Memory B cell (primary cell): Measurements from ENCODE around the gene TNFSF10.

Source experiments
- ATAC-seq: fragments of 150-1000 bp; cut with Tn5 transposase; 2 replicates; pipeline ENCODE4 v1.10.0; 2021; ENCODE audit warnings: low read depth, mild to moderate bottlenecking, moderate library complexity
- DNase-seq, 2 donors: peaks; one replicate each; pipeline ENCODE4 v3.0.0; 2022; ENCODE audit warnings: low spot score in 2 of 2
- H3K27ac Mint-ChIP-seq: one replicate; pipeline ENCODE4 v1.8.0; 2022; ENCODE audit warnings: mild to moderate bottlenecking, moderate library complexity, mixed read lengths
- H3K27me3 Mint-ChIP-seq: one replicate; pipeline ENCODE4 v1.8.0; 2022; ENCODE audit warnings: mixed read lengths
- H3K36me3 Mint-ChIP-seq: one replicate; pipeline ENCODE4 v1.8.0; 2022; ENCODE audit warnings: mild to moderate bottlenecking, mixed read lengths
- H3K4me1 Mint-ChIP-seq: one replicate; pipeline ENCODE4 v1.8.0; 2022; ENCODE audit warnings: mixed read lengths
- H3K4me3 Mint-ChIP-seq: one replicate; pipeline ENCODE4 v1.8.0; 2022; ENCODE audit warnings: mild to moderate bottlenecking, moderate library complexity, mixed read lengths
- H3K9me3 Mint-ChIP-seq: one replicate; pipeline ENCODE4 v1.8.0; 2022; ENCODE audit warnings: mixed read lengths

The TNFSF10 gene

DNA sequence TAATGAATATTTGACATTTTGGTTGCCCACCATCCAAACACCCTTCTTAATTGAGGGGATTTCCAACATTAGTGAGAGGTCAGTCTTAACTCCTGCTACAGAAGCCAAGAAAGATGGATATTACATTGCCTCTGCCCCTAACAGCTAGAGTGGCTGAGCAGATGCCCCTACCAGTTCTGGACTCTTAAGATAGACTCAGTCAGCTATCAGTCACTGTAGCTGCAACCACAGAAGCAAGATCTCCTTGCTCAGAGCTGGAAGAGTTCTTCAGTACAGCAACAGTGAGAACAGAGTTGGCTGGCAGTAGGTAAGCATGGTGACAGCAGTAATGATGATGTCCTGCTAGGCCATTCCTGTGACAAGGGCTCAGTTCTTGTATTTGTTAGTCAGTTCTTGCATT is 29.4 kb upstream of the TNFSF10 start:
- H3K4me3 Mint-ChIP-seq: no peak overlapping the region
- no peak for ATAC-seq

DNA sequence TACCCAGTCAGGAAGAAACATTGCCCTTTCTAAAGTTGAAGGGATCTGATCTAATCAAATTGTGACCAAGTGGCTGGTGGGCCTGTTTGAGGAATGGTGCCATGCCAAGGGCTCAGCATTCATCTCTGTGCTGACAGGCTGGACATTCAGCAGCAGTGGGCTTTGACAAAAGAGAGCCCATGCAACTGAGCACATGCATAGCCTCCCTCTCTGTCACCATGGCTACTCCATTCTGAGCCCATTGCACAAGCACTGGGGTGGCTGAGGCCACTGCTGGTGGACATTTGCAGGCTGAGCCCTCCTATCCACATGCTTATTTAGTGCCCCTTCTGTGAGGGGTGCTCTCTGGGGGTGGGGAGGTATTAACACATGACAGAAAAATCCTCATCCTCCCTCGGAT is 28.6 kb upstream of the TNFSF10 start:
- Mint-ChIP-seq H3K27ac (no peak overlapping the region), H3K36me3 (no peaks in the 10 kb centered on the region), H3K27me3 (no peaks in the 10 kb centered on the region), H3K9me3 (no peaks in the 10 kb centered on the region), H3K4me3 (no peak overlapping the region), H3K4me1 (no peaks in the 10 kb centered on the region)
- ATAC-seq: no peak
- no peak for DNase-seq

More for the DNA sequence above, 29.4 kb upstream of the TNFSF10 start:
- Mint-ChIP-seq H3K27me3 (no peaks in the 10 kb centered on the region), H3K4me1 (no peaks in the 10 kb centered on the region), H3K27ac (no peak overlapping the region), H3K36me3 (no peaks in the 10 kb centered on the region), H3K9me3 (no peaks in the 10 kb centered on the region)
- no peak for DNase-seq

DNA sequence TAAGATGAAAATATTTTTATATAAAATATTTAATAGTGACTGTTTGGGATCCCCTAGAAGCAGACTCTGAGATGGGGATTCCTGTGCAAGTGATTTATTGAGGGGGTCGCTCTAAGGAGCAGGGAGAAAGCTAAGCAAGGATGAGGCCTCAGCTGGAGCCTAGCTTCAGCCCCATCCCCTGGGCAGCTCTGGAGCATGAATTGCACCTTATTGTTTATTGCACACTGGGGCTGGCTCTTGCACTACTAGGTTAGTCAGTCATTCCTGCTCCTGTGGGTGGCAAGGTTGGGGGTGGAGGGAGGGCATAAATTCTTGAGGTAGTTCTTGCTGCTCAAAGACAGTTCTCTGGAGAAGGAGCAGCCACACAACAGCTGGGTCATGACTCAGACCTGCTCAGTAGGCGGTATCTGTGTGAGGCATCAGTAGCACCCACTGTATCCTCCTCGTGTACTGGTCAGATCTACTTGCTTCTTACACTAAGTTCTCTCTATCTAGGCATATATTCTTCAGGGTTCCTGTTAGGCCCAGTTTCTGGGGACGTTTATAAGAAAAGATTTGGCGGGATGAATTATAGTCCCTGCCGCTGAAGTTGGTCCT is 27.2 kb upstream of the TNFSF10 start:
- Mint-ChIP-seq H3K9me3 (no peaks in the 10 kb centered on the region), H3K27me3 (no peaks in the 10 kb centered on the region), H3K36me3 (no peaks in the 10 kb centered on the region), H3K4me3 (no peak overlapping the region), H3K27ac (no peak overlapping the region), H3K4me1 (peaks cover 5% of the 10 kb centered on the region)
- ATAC-seq (no peak), DNase-seq (no peak)

DNA sequence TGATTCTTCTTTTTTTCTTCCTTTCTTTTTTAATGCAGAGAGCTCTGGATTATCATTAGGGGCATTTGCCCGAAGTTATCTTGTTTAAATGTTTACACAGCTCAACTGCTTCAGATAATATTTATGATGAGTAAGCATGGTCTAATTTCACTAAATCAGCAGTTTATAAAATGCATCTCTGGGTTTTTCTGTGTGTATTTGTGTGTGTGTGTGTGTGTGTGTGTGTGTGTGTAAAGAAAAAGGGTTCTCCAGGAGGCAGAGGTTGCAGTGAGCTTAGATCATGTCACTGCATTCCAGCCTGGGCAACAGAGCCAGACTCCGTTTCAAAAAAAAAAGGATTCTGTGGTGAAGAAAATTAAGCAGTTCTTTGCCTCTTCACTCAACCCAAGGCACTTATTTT is 25.9 kb upstream of the TNFSF10 start:
- no peaks in the 10 kb centered on the region for H3K36me3 Mint-ChIP-seq
- no peak for ATAC-seq
- H3K4me1 Mint-ChIP-seq: peaks cover 7% of the 10 kb centered on the region

DNA sequence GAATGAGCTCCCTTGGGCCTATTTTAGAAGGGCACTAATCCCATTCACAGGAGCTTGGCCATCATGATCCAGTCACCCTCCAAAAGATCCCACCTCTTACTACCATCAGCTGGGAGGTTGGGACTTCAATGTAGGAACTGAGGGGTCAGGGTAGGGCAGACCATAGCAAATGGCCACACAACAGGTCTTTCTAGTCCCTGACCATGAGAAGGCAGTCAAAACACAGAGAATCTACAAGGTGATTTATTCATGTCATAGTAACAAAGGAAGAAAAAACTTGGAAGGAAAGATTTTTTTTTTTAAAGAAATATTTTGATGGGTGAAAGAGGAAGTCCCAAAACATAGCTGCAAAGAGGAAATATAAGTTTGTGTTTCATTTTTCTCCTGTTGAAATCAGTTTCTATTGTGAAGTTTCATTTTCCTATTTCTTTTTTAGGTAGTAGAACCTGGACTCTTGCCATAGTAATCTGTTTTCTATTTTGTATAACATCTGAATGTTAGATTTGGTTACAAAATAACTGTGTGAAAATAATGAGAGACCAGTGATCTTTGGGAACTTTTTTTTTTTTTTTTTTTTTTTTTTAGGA is 23.5 kb upstream of the TNFSF10 start:
- Mint-ChIP-seq H3K4me1 (peaks cover 8% of the 10 kb centered on the region), H3K4me3 (peak overlapping the region; percentile 39), H3K36me3 (no peaks in the 10 kb centered on the region), H3K9me3 (no peaks in the 10 kb centered on the region), H3K27me3 (no peaks in the 10 kb centered on the region), H3K27ac (peak overlapping the region; percentile 73)
- peak; percentile 81 for ATAC-seq
- DNase-seq: no peak

More for the DNA sequence above, 25.9 kb upstream of the TNFSF10 start:
- no peak for DNase-seq
- Mint-ChIP-seq H3K27ac (no peak overlapping the region), H3K9me3 (no peaks in the 10 kb centered on the region), H3K27me3 (no peaks in the 10 kb centered on the region), H3K4me3 (no peak overlapping the region)

DNA sequence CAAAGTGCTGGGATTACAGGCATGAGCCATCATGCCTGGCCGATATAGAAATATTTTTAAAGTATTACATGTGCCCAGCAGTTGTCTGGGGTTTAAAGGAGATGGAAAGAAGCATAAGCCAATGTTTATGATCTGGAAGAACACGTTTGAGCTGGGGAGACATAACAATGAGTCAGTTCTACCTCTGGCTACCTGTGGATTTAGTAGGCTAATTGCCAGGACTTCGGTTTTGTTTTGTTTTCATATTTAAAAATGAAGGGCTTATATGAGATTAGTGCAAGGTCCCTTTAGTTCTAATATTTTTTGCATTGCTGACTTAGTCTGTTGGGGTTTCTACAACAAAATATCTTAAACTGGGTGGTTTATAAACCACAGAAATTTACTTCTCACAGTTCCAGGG is 22.9 kb upstream of the TNFSF10 start:
- ATAC-seq (no peak), DNase-seq (no peak)
- no peaks in the 10 kb centered on the region for H3K27me3 Mint-ChIP-seq
- H3K9me3 Mint-ChIP-seq: no peaks in the 10 kb centered on the region
- no peak overlapping the region for H3K4me3 Mint-ChIP-seq
- H3K36me3 Mint-ChIP-seq: no peaks in the 10 kb centered on the region
- H3K4me1 Mint-ChIP-seq: peaks cover 8% of the 10 kb centered on the region
- H3K27ac Mint-ChIP-seq: no peak overlapping the region

DNA sequence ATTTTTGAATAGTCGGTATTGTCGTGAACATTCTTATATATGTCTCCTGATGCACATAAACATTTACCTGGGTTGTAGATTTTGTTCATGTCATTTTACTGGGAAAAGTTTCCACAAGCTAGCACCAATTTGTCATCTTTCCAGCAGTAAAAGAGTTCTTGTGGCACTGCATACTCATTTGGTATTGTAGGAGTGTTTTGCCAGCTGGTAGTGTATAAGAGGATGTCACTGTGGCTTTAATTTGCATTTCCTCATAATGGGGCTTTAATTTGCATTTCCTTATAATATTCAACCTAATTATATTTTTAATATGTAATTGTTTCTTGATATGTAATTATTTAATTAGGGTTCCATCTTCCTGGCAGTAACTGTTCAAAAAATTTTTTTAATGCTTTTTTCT is 21.2 kb upstream of the TNFSF10 start:
- H3K27me3 Mint-ChIP-seq: no peaks in the 10 kb centered on the region
- H3K4me1 Mint-ChIP-seq: peaks cover 8% of the 10 kb centered on the region
- DNase-seq (no peak), ATAC-seq (peak; percentile 55)
- no peaks in the 10 kb centered on the region for H3K36me3 Mint-ChIP-seq
- H3K9me3 Mint-ChIP-seq: no peaks in the 10 kb centered on the region
- H3K27ac Mint-ChIP-seq: no peak overlapping the region
- no peak overlapping the region for H3K4me3 Mint-ChIP-seq

DNA sequence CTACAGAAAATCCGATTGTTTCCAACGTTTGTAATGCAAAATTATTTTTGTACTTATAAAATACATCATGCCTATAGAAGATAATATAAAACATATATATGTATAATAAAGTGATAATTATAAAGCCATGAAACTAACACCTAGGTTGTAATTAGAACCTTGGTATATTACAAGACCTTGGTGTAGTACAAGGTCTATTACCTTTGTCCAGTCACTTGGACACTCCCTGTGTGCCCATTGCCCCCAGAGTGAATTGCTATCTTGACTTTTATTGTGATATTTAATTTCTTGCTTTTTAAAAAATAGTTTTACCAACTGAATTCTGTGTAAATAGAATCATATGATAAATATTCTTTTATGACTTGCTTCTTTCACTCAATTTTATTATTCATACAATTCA is 20.7 kb upstream of the TNFSF10 start:
- no peak for ATAC-seq
- Mint-ChIP-seq H3K27me3 (no peaks in the 10 kb centered on the region), H3K4me3 (no peak overlapping the region), H3K9me3 (no peaks in the 10 kb centered on the region), H3K36me3 (no peaks in the 10 kb centered on the region), H3K27ac (no peak overlapping the region), H3K4me1 (peaks cover 8% of the 10 kb centered on the region)
- DNase-seq: no peak

DNA sequence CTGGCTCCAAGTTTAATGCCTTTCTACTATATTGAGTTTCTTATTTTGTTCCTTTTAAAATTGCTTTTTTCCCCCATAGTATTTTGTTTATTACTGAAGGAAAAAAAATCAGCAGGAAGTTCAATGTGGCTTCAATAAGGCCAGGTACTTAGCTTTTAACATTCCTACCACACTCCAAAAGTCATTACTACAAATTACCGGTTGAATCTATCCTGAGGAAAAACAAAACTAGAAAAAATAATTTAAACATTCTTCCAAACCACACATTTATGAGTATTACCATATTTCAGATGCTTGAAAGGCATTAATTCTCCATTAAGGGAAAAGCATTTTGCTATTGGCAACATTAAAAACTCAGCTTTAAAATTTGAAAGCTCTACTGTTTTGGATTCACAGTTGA is 20.2 kb upstream of the TNFSF10 start:
- ATAC-seq: no peak
- Mint-ChIP-seq H3K27ac (no peak overlapping the region), H3K4me1 (peaks cover 8% of the 10 kb centered on the region), H3K4me3 (no peak overlapping the region), H3K27me3 (no peaks in the 10 kb centered on the region), H3K9me3 (no peaks in the 10 kb centered on the region), H3K36me3 (no peaks in the 10 kb centered on the region)
- no peak for DNase-seq

DNA sequence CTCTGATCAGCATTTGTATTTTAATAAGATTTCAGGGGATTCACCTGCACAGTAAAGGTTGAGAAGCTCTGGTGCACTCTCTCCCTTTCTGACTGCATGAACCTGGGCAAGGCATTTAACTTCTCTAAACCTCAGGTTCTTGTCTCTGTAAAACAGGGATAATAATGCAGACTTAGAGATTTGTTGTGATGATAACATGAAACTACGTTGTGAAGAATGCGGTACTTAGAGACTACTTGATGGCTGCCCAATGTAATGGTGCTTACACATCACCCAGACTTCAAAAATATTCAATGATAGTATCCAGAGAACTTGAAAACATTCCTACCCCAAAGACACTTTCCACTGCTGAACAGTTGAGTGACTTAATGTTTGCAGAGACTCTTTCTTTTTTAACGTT is 19.8 kb upstream of the TNFSF10 start:
- H3K27ac Mint-ChIP-seq: no peak overlapping the region
- H3K9me3 Mint-ChIP-seq: no peaks in the 10 kb centered on the region
- peaks cover 8% of the 10 kb centered on the region for H3K4me1 Mint-ChIP-seq
- ATAC-seq: no peak
- no peaks in the 10 kb centered on the region for H3K36me3 Mint-ChIP-seq
- H3K27me3 Mint-ChIP-seq: no peaks in the 10 kb centered on the region
- DNase-seq: no peak
- H3K4me3 Mint-ChIP-seq: no peak overlapping the region

DNA sequence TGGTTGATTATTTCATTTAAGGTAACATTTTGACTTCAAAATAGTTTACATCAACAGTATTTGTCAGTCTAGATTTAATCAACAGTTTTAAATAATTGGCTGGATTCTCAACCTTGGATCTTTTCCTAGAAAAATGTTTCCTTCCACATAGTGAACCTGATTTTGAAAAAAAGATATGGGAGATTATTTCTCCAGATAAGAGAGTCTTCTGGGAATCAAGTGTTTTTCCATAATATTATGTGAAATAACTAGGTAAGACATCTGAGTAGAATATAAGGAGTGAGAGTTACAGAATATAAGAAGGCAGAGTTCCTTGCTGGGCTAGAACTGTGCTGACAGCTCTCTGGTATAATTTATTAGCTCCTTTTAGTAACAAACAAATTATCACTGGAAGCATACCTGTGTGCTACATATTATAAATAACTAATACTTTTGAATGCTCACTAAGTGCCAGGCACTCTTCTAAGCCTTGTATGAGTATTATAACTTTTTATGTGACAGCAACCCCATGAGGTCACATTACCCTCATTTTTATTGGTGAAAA is 18.8 kb upstream of the TNFSF10 start:
- Mint-ChIP-seq H3K4me3 (no peak overlapping the region), H3K4me1 (peaks cover 10% of the 10 kb centered on the region), H3K36me3 (no peaks in the 10 kb centered on the region), H3K9me3 (no peaks in the 10 kb centered on the region), H3K27me3 (no peaks in the 10 kb centered on the region), H3K27ac (no peak overlapping the region)
- DNase-seq: no peak
- no peak for ATAC-seq

DNA sequence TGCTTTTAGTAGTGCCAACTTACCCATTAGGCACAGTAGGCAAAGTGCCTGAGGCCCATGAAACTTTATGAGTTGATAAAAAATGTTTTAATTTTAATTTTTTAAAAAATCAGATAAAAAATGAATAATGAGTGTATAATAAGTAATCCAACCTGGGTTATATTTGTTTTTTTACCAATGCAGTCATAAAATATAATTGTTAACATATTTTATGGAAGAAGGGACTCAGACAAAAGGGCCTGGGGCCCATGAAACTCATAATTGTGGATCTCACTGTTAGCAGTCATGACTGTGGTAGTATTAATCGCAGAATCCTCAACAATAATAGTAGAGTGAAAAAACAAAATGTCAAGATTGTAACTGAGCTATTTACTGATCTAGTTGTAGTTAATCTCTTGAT is 16.8 kb upstream of the TNFSF10 start:
- DNase-seq (no peak), ATAC-seq (no peak)
- peaks cover 16% of the 10 kb centered on the region for H3K4me1 Mint-ChIP-seq
- no peak overlapping the region for H3K4me3 Mint-ChIP-seq
- no peak overlapping the region for H3K27ac Mint-ChIP-seq
- H3K27me3 Mint-ChIP-seq: no peaks in the 10 kb centered on the region
- H3K9me3 Mint-ChIP-seq: peaks cover 3% of the 10 kb centered on the region
- peaks cover 3% of the 10 kb centered on the region for H3K36me3 Mint-ChIP-seq

DNA sequence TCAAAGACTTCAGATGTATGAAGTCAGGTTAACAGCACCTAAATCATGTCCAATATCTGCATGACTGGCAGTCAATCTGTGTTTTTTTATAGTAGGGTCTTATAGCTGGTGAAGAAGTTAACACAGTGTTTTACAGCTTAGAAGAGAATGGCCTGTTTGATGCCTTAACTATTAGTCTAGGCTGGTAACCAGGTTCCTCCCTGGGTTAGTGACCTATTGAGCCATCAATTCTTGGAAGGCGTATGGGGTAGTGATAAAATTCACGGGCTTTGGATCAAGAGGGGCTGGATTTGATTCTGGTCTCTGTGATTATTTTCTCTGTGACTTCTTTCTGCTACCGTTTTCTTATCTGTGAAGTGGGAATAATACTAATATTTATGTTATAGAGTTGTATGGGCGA is 16.0 kb upstream of the TNFSF10 start:
- H3K27me3 Mint-ChIP-seq: no peaks in the 10 kb centered on the region
- peaks cover 3% of the 10 kb centered on the region for H3K9me3 Mint-ChIP-seq
- no peak for DNase-seq
- ATAC-seq: no peak
- no peak overlapping the region for H3K4me3 Mint-ChIP-seq
- peaks cover 15% of the 10 kb centered on the region for H3K4me1 Mint-ChIP-seq
- H3K36me3 Mint-ChIP-seq: peaks cover 3% of the 10 kb centered on the region
- H3K27ac Mint-ChIP-seq: peak overlapping the region; percentile 55

DNA sequence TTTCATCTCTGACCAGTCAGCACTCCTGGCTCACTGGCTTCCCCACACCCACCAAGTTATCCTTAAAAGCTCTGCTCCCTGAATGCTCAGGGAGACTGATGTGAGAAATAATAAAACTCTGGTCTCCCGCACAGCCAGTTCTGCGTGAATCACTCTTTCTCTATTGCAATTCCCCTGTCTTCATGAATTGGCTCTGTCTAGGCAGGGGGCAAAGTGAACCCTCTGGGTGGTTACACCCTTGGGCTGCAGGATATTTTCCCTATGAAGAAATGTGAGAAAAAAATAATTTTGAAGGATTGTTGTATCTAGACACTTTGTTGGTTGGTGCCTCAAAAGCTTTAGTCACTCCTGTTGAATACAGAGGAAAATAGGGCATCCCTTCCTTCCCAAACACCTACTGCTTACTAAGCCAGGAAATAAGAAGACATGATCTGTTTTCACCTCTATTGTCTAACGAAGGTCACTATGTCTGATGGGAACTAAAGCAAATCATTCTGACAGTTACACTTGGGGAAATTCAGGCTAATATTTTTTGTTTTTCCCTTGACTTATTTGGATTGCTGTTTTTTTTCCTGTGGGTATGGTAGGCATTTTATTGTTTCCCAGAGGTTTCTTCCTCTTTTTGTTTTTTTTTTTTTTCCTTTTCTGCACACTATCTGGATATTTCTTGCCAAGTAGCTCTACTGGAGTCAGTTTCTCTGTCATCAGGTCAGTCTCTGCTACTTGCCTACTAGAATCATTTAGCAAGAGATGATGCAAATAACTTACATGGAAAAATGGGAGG is 15.3 kb upstream of the TNFSF10 start:
- Mint-ChIP-seq H3K27me3 (no peaks in the 10 kb centered on the region), H3K4me1 (peaks cover 13% of the 10 kb centered on the region), H3K36me3 (peaks cover 3% of the 10 kb centered on the region), H3K4me3 (no peak overlapping the region), H3K9me3 (peaks cover 3% of the 10 kb centered on the region), H3K27ac (peak overlapping the region; percentile 55)
- ATAC-seq: no peak
- DNase-seq: no peak
